Lung (tissue), 12 donors: ENCODE results near the gene SAMD5. TPM values are rescaled to one million over a fixed set of nuclear protein-coding genes. Genes with fewer than 3 reads are reported as not detected.

ENCODE experiments used
- ATAC-seq: fragments of 200-7000 bp; cut with Tn5 transposase; one replicate; pipeline ENCODE4 v1.9.1; 2020; ENCODE audit warnings: moderate number of reproducible peaks; ENCODE audit not compliant: insufficient read depth, low FRiP score
- DNase-seq, 3 donors: peaks; one replicate each; pipeline ENCODE4 v3.0.0-alpha.2; 2013 to 2017
- H3K27ac ChIP-seq, 2 donors: one replicate each; pipeline ENCODE4 v1.5.1; 2013; ENCODE audit warnings: mild to moderate bottlenecking in 2 of 2, moderate library complexity in 2 of 2, control low read depth in 1 of 2, inconsistent platforms in 1 of 2, low read depth in 1 of 2, low read length in 1 of 2
- H3K27me3 ChIP-seq, 3 donors: one replicate each; pipeline ENCODE4 v1.5.1; 2013; ENCODE audit warnings: low read length in 2 of 3; ENCODE audit not compliant: control insufficient read depth in 3 of 3, insufficient read depth in 3 of 3
- H3K36me3 ChIP-seq, 4 donors: one replicate each; pipeline ENCODE4 v1.5.1; 2013; ENCODE audit warnings: low read length in 4 of 4, mild to moderate bottlenecking in 1 of 4, moderate library complexity in 1 of 4; ENCODE audit not compliant: control insufficient read depth in 4 of 4, insufficient read depth in 4 of 4
- H3K4me1 ChIP-seq, 5 donors: one replicate each; pipeline ENCODE4 v1.5.1; 2013; ENCODE audit warnings: low read length in 5 of 5, mild to moderate bottlenecking in 2 of 5, moderate library complexity in 1 of 5; ENCODE audit not compliant: control insufficient read depth in 5 of 5, insufficient read depth in 5 of 5
- H3K4me3 ChIP-seq: one replicate; pipeline ENCODE4 v1.5.1; 2013; ENCODE audit warnings: mild to moderate bottlenecking, control low read depth, moderate library complexity
- H3K9ac ChIP-seq, 2 donors: one replicate each; pipeline ENCODE4 v1.5.1; 2013; ENCODE audit warnings: low read length in 2 of 2, control low read depth in 1 of 2; ENCODE audit not compliant: insufficient read depth in 1 of 2
- H3K9me3 ChIP-seq, 4 donors: one replicate each; pipeline ENCODE4 v1.5.1; 2013; ENCODE audit warnings: low read length in 3 of 4, mild to moderate bottlenecking in 1 of 4, moderate library complexity in 1 of 4; ENCODE audit not compliant: control insufficient read depth in 4 of 4, insufficient read depth in 3 of 4
- CTCF ChIP-seq: IDR thresholded peaks from 2 replicates; pipeline ENCODE4 v1.5.1; 2012; ENCODE audit warnings: mild to moderate bottlenecking; ENCODE audit errors: control extremely low read depth, extremely low read depth
- WGBS, 2 donors: extraction: QIAGEN DNeasy Blood & Tissue Kit; methylation state at CpG; one replicate each; pipeline ENCODE4 v1.1.7; 2013; 5-methylcytosine and 5-hydroxymethylcytosine counted together
- polyA plus RNA-seq, 2 donors: library from polyadenylated mRNA; stranded (reverse); fragments of 200-250 nt; gene quantifications; one replicate each; pipeline ENCODE4 v1.2.1, GENCODE V29; 2013
- total RNA-seq, 2 donors: library from RNA; depleted of rRNA in 1 of 2; stranded (reverse); fragments of >200 nt in 1 of 2; gene quantifications; one replicate each; pipeline ENCODE4 v1.2.1, GENCODE V29; 2014 to 2021
- donor health status: control.
- donor health status: control.
- donor health status: Bipolar disorder and iron deficiency.
- donor health status: healthy.
- donor health status: DM: yes; HTN: yes; CAD: no.

SAMD5 gene
- total and polyA plus RNA-seq, 4 donors, result 2.0 to 35.5 (median 6.0) TPM

- Histone ChIP-seq H3K9ac (no peak overlapping the region), H3K27ac (no peak overlapping the region), H3K36me3 (no peaks in the 10 kb centered on the region), H3K9me3 (no peaks in the 10 kb centered on the region), H3K4me1 (peaks cover 0 to 27% (median 0%) of the 10 kb centered on the region in 5 donors), H3K4me3 (no peak overlapping the region), H3K27me3 (no peaks in the 10 kb centered on the region)
- DNase-seq, result no peak
- no peak for ATAC-seq
- WGBS, 2 donors, result 70 to 83% methylated on average over 2 of the region's 2 CpGs
- no peak for TF ChIP-seq CTCF
Observed at GRCh38 chr6:147563472-147563871, 55.0 kb downstream of the SAMD5 start.

DNA sequence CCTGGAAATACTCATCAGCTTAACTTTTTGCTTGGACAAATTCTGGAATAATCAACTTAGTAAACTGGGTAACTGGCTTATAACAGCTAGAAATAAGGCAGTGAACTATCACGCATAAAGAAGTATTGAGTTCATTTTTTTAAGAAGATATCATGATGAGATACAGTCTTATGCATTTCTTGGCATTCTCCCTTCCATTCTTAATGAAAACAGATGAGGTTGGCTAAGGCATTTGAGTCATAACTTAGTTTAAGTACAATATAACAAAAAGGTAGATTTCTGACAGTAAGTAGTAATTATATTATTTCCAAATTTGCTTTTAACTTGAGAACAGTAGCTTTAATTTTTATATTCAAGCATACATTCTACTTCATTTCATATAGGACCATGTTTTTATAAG lies 56.1 kb downstream of the SAMD5 start:
- H3K9ac ChIP-seq, result no peak overlapping the region
- ATAC-seq (no peak), DNase-seq (no peak)
- H3K4me3 ChIP-seq, result no peak overlapping the region
- H3K4me1 ChIP-seq, result peaks cover 0 to 17% (median 0%) of the 10 kb centered on the region in 5 donors
- no peaks in the 10 kb centered on the region for H3K27me3 ChIP-seq
- WGBS, 2 donors, result 92 to 97% methylated on average over 1 of the region's 1 CpG
- no peaks in the 10 kb centered on the region for H3K9me3 ChIP-seq
- no peak for TF ChIP-seq CTCF
- no peaks in the 10 kb centered on the region for H3K36me3 ChIP-seq
- H3K27ac ChIP-seq, result no peak overlapping the region

GRCh38 chr6:147566244-147566898 lies 57.9 kb downstream of the SAMD5 start:
- no peak for TF ChIP-seq CTCF

More at GRCh38 chr6:147566244-147566898, 57.9 kb downstream of the SAMD5 start:
- DNase-seq (no peak), ATAC-seq (no peak)
- H3K27me3 ChIP-seq, result no peaks in the 10 kb centered on the region
- H3K9ac ChIP-seq, result no peak overlapping the region
- 45 to 49% methylated on average over 3 of the region's 3 CpGs for WGBS, 2 donors
- no peaks in the 10 kb centered on the region for H3K36me3 ChIP-seq
- H3K4me1 ChIP-seq, result peaks cover 0 to 3% (median 0%) of the 10 kb centered on the region in 5 donors
- no peaks in the 10 kb centered on the region for H3K9me3 ChIP-seq
- H3K27ac ChIP-seq, result no peak overlapping the region
- H3K4me3 ChIP-seq, result no peak overlapping the region
